ENCODE measurements around the gene SMCR8. TPM values are rescaled to one million over a fixed set of nuclear protein-coding genes. Genes with fewer than 3 reads are reported as not detected.

The SMCR8 gene
- total and polyA plus RNA-seq, 2 donors (not counting 1 experiment from before 2014, with no cell fraction given), result 8.6 to 19.5 TPM

GRCh38 chr17:18278867-18279266 is 36.2 kb upstream of the SMCR8 start:
- peak; percentile 28 to 55 for DNase-seq (ENCODE audit: low read depth in 2 of 2)
- no peak overlapping the region for H3K4me3 ChIP-seq (replicated peaks in 1 of 4; ENCODE audit: control extremely low read depth in 1 of 4, insufficient read depth in 1 of 4, low read depth in 3 of 4, low read length in 4 of 4)
- H4K20me1 ChIP-seq (ENCODE audit: control insufficient read depth, extremely low read depth, insufficient read depth, low read length), result no peaks in the 10 kb centered on the region
- no peaks in the 10 kb centered on the region for H3K79me2 ChIP-seq (ENCODE audit: control insufficient read depth, insufficient read depth, low read length)
- no peaks in the 10 kb centered on the region for H3K27me3 ChIP-seq (ENCODE audit: control insufficient read depth, insufficient read depth, low read length)
- peaks cover 2% of the 10 kb centered on the region for H3K4me1 ChIP-seq (ENCODE audit: control insufficient read depth, extremely low read depth, insufficient read depth, low read length)
- peaks cover 30% of the 10 kb centered on the region for H3K36me3 ChIP-seq (ENCODE audit: control insufficient read depth, insufficient read depth, low read length)
- H3K4me2 ChIP-seq (ENCODE audit: extremely low read depth, insufficient read depth, low read length), result no peak overlapping the region
- no peaks in the 10 kb centered on the region for H3K9me3 ChIP-seq (ENCODE audit: control insufficient read depth, insufficient read depth, low read depth, low read length)
- no peak overlapping the region for H3K9ac ChIP-seq (ENCODE audit: insufficient read depth, low read length)
- TF ChIP-seq CTCF (conservative IDR thresholded peaks at IDR 0.05 in 1 of 2, IDR thresholded peaks at IDR 0.05 in 1 of 2; ENCODE audit: low read depth in 1 of 2, low read length in 2 of 2) (no peak), EZH2 (IDR thresholded peaks at IDR 0.05; ENCODE audit: low read length, missing control alignments) (no peak)
- no peak overlapping the region for H3K27ac ChIP-seq (ENCODE audit: insufficient read depth, low read length)
- H2AFZ ChIP-seq (ENCODE audit: low read length), result no peak overlapping the region

- no peaks in the 10 kb centered on the region for H3K79me2 ChIP-seq (ENCODE audit: control insufficient read depth, insufficient read depth, low read length)
- H3K4me2 ChIP-seq (ENCODE audit: extremely low read depth, insufficient read depth, low read length), result no peak overlapping the region
- H2AFZ ChIP-seq (ENCODE audit: low read length), result no peak overlapping the region
- DNase-seq (ENCODE audit: low read depth in 2 of 2), result no peak
- peaks cover 2% of the 10 kb centered on the region for H3K4me1 ChIP-seq (ENCODE audit: control insufficient read depth, extremely low read depth, insufficient read depth, low read length)
- no peaks in the 10 kb centered on the region for H4K20me1 ChIP-seq (ENCODE audit: control insufficient read depth, extremely low read depth, insufficient read depth, low read length)
- no peak overlapping the region for H3K4me3 ChIP-seq (replicated peaks in 1 of 4; ENCODE audit: control extremely low read depth in 1 of 4, insufficient read depth in 1 of 4, low read depth in 3 of 4, low read length in 4 of 4)
- H3K9ac ChIP-seq (ENCODE audit: insufficient read depth, low read length), result no peak overlapping the region
- H3K27ac ChIP-seq (ENCODE audit: insufficient read depth, low read length), result no peak overlapping the region
- H3K36me3 ChIP-seq (ENCODE audit: control insufficient read depth, insufficient read depth, low read length), result peaks cover 24% of the 10 kb centered on the region
- H3K27me3 ChIP-seq (ENCODE audit: control insufficient read depth, insufficient read depth, low read length), result no peaks in the 10 kb centered on the region
- TF ChIP-seq EZH2 (IDR thresholded peaks at IDR 0.05; ENCODE audit: low read length, missing control alignments) (no peak), CTCF (conservative IDR thresholded peaks at IDR 0.05 in 1 of 2, IDR thresholded peaks at IDR 0.05 in 1 of 2; ENCODE audit: low read depth in 1 of 2, low read length in 2 of 2) (no peak)
- H3K9me3 ChIP-seq (ENCODE audit: control insufficient read depth, insufficient read depth, low read depth, low read length), result no peaks in the 10 kb centered on the region
Measured at GRCh38 chr17:18280249-18280648, 34.8 kb upstream of the SMCR8 start.

GRCh38 chr17:18280766-18281371 is 34.2 kb upstream of the SMCR8 start:
- no peak overlapping the region for H3K4me3 ChIP-seq (replicated peaks in 1 of 4; ENCODE audit: control extremely low read depth in 1 of 4, insufficient read depth in 1 of 4, low read depth in 3 of 4, low read length in 4 of 4)
- H3K4me2 ChIP-seq (ENCODE audit: extremely low read depth, insufficient read depth, low read length), result no peak overlapping the region
- H3K9ac ChIP-seq (ENCODE audit: insufficient read depth, low read length), result no peak overlapping the region
- no peaks in the 10 kb centered on the region for H4K20me1 ChIP-seq (ENCODE audit: control insufficient read depth, extremely low read depth, insufficient read depth, low read length)
- H3K4me1 ChIP-seq (ENCODE audit: control insufficient read depth, extremely low read depth, insufficient read depth, low read length), result peaks cover 2% of the 10 kb centered on the region
- peak in 1 of 2 donors; percentile 21 for DNase-seq (ENCODE audit: low read depth in 2 of 2)
- H3K9me3 ChIP-seq (ENCODE audit: control insufficient read depth, insufficient read depth, low read depth, low read length), result no peaks in the 10 kb centered on the region
- TF ChIP-seq CTCF (conservative IDR thresholded peaks at IDR 0.05 in 1 of 2, IDR thresholded peaks at IDR 0.05 in 1 of 2; ENCODE audit: low read depth in 1 of 2, low read length in 2 of 2) (no peak), EZH2 (IDR thresholded peaks at IDR 0.05; ENCODE audit: low read length, missing control alignments) (no peak)
- H3K27me3 ChIP-seq (ENCODE audit: control insufficient read depth, insufficient read depth, low read length), result no peaks in the 10 kb centered on the region
- no peak overlapping the region for H3K27ac ChIP-seq (ENCODE audit: insufficient read depth, low read length)
- no peak overlapping the region for H2AFZ ChIP-seq (ENCODE audit: low read length)
- no peaks in the 10 kb centered on the region for H3K79me2 ChIP-seq (ENCODE audit: control insufficient read depth, insufficient read depth, low read length)
- peaks cover 24% of the 10 kb centered on the region for H3K36me3 ChIP-seq (ENCODE audit: control insufficient read depth, insufficient read depth, low read length)
